GM18951 (cell line): ENCODE measurements around the gene MEOX1.

Experiments
- POLR2A ChIP-seq: IDR thresholded peaks from 4 replicates; pipeline ENCODE4 v1.6.1; 2011; ENCODE audit warnings: mild to moderate bottlenecking; ENCODE audit not compliant: insufficient read length, insufficient read depth; ENCODE audit errors: extremely low read depth
- in situ Hi-C: fragments of 300-500 bp; cut with MboI; formaldehyde crosslinking; loops from one replicate; pipeline ENCODE4 v1.12.0; 2022; ENCODE audit warnings: low sequenced_read_pairs, mixed read lengths, inconsistent platforms; ENCODE audit not compliant: unreplicated experiment

Gene MEOX1

GRCh38 chr17:43659823-43660617 lies 1.7 kb downstream of the MEOX1 start:
- no peak for TF ChIP-seq POLR2A

GRCh38 chr17:43658900-43659299 lies 2.8 kb downstream of the MEOX1 start:
- in situ Hi-C loops = no loop called here
- no peak for TF ChIP-seq POLR2A

More at GRCh38 chr17:43659823-43660617, 1.7 kb downstream of the MEOX1 start:
- in situ Hi-C loops = no loop called here

- no peak for TF ChIP-seq POLR2A
- in situ Hi-C loops = no loop called here
Measured at GRCh38 chr17:43655693-43656255, 5.9 kb downstream of the MEOX1 start.

GRCh38 chr17:43652124-43652480 lies 9.6 kb downstream of the MEOX1 start:
- in situ Hi-C loops = no loop called here
- no peak for TF ChIP-seq POLR2A

- in situ Hi-C loops = no loop called here
- no peak for TF ChIP-seq POLR2A
Measured at GRCh38 chr17:43650471-43650870, 11.3 kb downstream of the MEOX1 start.

GRCh38 chr17:43648916-43649315 lies 12.8 kb downstream of the MEOX1 start:
- in situ Hi-C loops = no loop called here

GRCh38 chr17:43645765-43646481 lies 15.8 kb downstream of the MEOX1 start:
- in situ Hi-C loops = no loop called here
- no peak for TF ChIP-seq POLR2A

More at GRCh38 chr17:43648916-43649315, 12.8 kb downstream of the MEOX1 start:
- TF ChIP-seq POLR2A = no peak

GRCh38 chr17:43645450-43645764 lies 16.3 kb downstream of the MEOX1 start:
- in situ Hi-C loops = no loop called here
- TF ChIP-seq POLR2A = no peak

- TF ChIP-seq POLR2A = no peak
- in situ Hi-C loops = no loop called here
Measured at GRCh38 chr17:43644081-43644480, 17.6 kb downstream of the MEOX1 start.

- in situ Hi-C loops = no loop called here
- TF ChIP-seq POLR2A = no peak
Measured at GRCh38 chr17:43641416-43641815, 20.3 kb downstream of the MEOX1 start.

- in situ Hi-C loops = no loop called here
- no peak for TF ChIP-seq POLR2A
Measured at GRCh38 chr17:43640491-43641252, 21.1 kb downstream of the MEOX1 start.

GRCh38 chr17:43637563-43638323 lies 24.0 kb downstream of the MEOX1 start:
- TF ChIP-seq POLR2A = no peak
- in situ Hi-C loops = no loop called here

GRCh38 chr17:43636426-43636825 lies 25.3 kb downstream of the MEOX1 start:
- TF ChIP-seq POLR2A = no peak
- in situ Hi-C loops = no loop called here

GRCh38 chr17:43634591-43635125 lies 27.1 kb downstream of the MEOX1 start:
- no peak for TF ChIP-seq POLR2A
- in situ Hi-C loops = no loop called here
